Neural progenitor cell (in vitro differentiated cells): Measurements from ENCODE around the gene NDUFS8.

Source experiments
- EZH2 ChIP-seq: fragments of 200-600 bp; sonication (generic); IDR thresholded peaks from 2 replicates; pipeline ENCODE4 v1.6.1; 2017; ENCODE audit warnings: antibody characterized with exemption, mild to moderate bottlenecking, moderate library complexity
- TF ChIP-seq, protein P1 (sequence below): fragments of 200-600 bp; sonication (generic); IDR thresholded peaks from 2 replicates; pipeline ENCODE4 v1.5.1; 2017; ENCODE audit warnings: antibody characterized with exemption, mild to moderate bottlenecking

DNA sequence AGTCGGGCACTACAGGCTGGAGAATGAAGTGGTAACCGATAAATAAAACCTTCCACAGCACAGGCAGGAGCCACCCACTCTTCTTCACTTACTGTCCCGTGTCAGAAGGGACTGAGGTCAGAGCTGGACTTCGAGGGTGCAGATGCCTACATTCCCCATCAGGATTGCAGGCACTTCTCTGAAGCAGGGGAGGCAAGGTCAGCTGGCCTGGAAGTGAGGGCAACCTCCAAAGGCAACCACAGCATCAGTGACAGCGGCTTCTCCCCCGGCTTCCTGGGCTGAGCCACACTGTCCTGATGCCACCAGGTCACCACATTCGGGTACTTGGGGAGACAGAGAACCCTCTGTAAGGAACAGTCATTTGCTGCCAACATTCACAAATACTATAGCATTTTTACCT lies 31.0 kb downstream of the NDUFS8 start:
- TF ChIP-seq, protein P1, sequence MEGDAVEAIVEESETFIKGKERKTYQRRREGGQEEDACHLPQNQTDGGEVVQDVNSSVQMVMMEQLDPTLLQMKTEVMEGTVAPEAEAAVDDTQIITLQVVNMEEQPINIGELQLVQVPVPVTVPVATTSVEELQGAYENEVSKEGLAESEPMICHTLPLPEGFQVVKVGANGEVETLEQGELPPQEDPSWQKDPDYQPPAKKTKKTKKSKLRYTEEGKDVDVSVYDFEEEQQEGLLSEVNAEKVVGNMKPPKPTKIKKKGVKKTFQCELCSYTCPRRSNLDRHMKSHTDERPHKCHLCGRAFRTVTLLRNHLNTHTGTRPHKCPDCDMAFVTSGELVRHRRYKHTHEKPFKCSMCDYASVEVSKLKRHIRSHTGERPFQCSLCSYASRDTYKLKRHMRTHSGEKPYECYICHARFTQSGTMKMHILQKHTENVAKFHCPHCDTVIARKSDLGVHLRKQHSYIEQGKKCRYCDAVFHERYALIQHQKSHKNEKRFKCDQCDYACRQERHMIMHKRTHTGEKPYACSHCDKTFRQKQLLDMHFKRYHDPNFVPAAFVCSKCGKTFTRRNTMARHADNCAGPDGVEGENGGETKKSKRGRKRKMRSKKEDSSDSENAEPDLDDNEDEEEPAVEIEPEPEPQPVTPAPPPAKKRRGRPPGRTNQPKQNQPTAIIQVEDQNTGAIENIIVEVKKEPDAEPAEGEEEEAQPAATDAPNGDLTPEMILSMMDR, result no peak
- no peak for TF ChIP-seq EZH2
